Neuron (in vitro differentiated cells): ENCODE measurements around the gene UST.

Experiments used
- H2AFZ ChIP-seq: one replicate; pipeline ENCODE4 v1.6.1; 2013; ENCODE audit warnings: low read depth, mild to moderate bottlenecking, inconsistent platforms, low read length, moderate library complexity
- H3K27me3 ChIP-seq: one replicate; pipeline ENCODE4 v1.6.1; 2013; ENCODE audit warnings: low read length; ENCODE audit not compliant: insufficient read depth
- H3K36me3 ChIP-seq: one replicate; pipeline ENCODE4 v1.6.1; 2013; ENCODE audit warnings: low read length; ENCODE audit not compliant: insufficient read depth
- H3K4me1 ChIP-seq: one replicate; pipeline ENCODE4 v1.6.1; 2013; ENCODE audit warnings: low read length; ENCODE audit not compliant: insufficient read depth
- H3K4me3 ChIP-seq: 2 replicates; pipeline ENCODE4 v1.5.1; 2013; ENCODE audit warnings: mild to moderate bottlenecking, low read length, moderate library complexity
- H3K9me3 ChIP-seq: one replicate; pipeline ENCODE4 v1.6.1; 2013; ENCODE audit warnings: low read length

Gene UST

GRCh38 chr6:148807784-148808183, 61.0 kb downstream of the UST start:
- no peak overlapping the region for H3K4me3 ChIP-seq
- no peaks in the 10 kb centered on the region for H3K36me3 ChIP-seq
- H3K27me3 ChIP-seq = no peaks in the 10 kb centered on the region
- no peaks in the 10 kb centered on the region for H3K9me3 ChIP-seq
- no peaks in the 10 kb centered on the region for H3K4me1 ChIP-seq
- H2AFZ ChIP-seq = no peak overlapping the region

- no peaks in the 10 kb centered on the region for H3K27me3 ChIP-seq
- no peaks in the 10 kb centered on the region for H3K9me3 ChIP-seq
- H3K4me3 ChIP-seq = no peak overlapping the region
- H2AFZ ChIP-seq = no peak overlapping the region
- H3K36me3 ChIP-seq = no peaks in the 10 kb centered on the region
- no peaks in the 10 kb centered on the region for H3K4me1 ChIP-seq
Observed at GRCh38 chr6:148808786-148809304, 62.0 kb downstream of the UST start.

GRCh38 chr6:148811459-148811858, 64.6 kb downstream of the UST start:
- H3K9me3 ChIP-seq = peaks cover 6% of the 10 kb centered on the region
- no peak overlapping the region for H2AFZ ChIP-seq
- no peak overlapping the region for H3K4me3 ChIP-seq
- no peaks in the 10 kb centered on the region for H3K36me3 ChIP-seq
- no peaks in the 10 kb centered on the region for H3K27me3 ChIP-seq
- H3K4me1 ChIP-seq = peaks cover 4% of the 10 kb centered on the region

GRCh38 chr6:148814082-148814790, 67.4 kb downstream of the UST start:
- H3K9me3 ChIP-seq = peaks cover 6% of the 10 kb centered on the region
- H3K36me3 ChIP-seq = no peaks in the 10 kb centered on the region
- H3K4me1 ChIP-seq = peaks cover 20% of the 10 kb centered on the region
- H3K27me3 ChIP-seq = no peaks in the 10 kb centered on the region
- H3K4me3 ChIP-seq = no peak overlapping the region
- H2AFZ ChIP-seq = no peak overlapping the region

- Histone ChIP-seq H3K36me3 (no peaks in the 10 kb centered on the region), H3K4me1 (peaks cover 27% of the 10 kb centered on the region), H3K27me3 (no peaks in the 10 kb centered on the region), H3K9me3 (peaks cover 6% of the 10 kb centered on the region), H3K4me3 (no peak overlapping the region), H2AFZ (no peak overlapping the region)
Observed at GRCh38 chr6:148814869-148815268, 68.0 kb downstream of the UST start.

- Histone ChIP-seq H3K4me1 (peaks cover 30% of the 10 kb centered on the region), H3K9me3 (peaks cover 6% of the 10 kb centered on the region), H2AFZ (no peak overlapping the region), H3K36me3 (no peaks in the 10 kb centered on the region), H3K4me3 (no peak overlapping the region), H3K27me3 (no peaks in the 10 kb centered on the region)
Observed at GRCh38 chr6:148816117-148816516, 69.3 kb downstream of the UST start.

- Histone ChIP-seq H3K4me3 (no peak overlapping the region), H2AFZ (no peak overlapping the region), H3K4me1 (peaks cover 30% of the 10 kb centered on the region), H3K9me3 (peaks cover 6% of the 10 kb centered on the region), H3K36me3 (no peaks in the 10 kb centered on the region), H3K27me3 (no peaks in the 10 kb centered on the region)
Observed at GRCh38 chr6:148817689-148818088, 70.9 kb downstream of the UST start.

- H3K4me1 ChIP-seq = peaks cover 30% of the 10 kb centered on the region
- H3K27me3 ChIP-seq = no peaks in the 10 kb centered on the region
- H2AFZ ChIP-seq = no peak overlapping the region
- H3K36me3 ChIP-seq = no peaks in the 10 kb centered on the region
- peak overlapping the region; percentile 26 for H3K4me3 ChIP-seq
- peaks cover 6% of the 10 kb centered on the region for H3K9me3 ChIP-seq
Observed at GRCh38 chr6:148818939-148819575, 72.2 kb downstream of the UST start.

GRCh38 chr6:148819852-148820251, 73.0 kb downstream of the UST start:
- H3K36me3 ChIP-seq = no peaks in the 10 kb centered on the region

GRCh38 chr6:148822819-148823218, 76.0 kb downstream of the UST start:
- peaks cover 2% of the 10 kb centered on the region for H3K9me3 ChIP-seq
- H2AFZ ChIP-seq = no peak overlapping the region
- no peak overlapping the region for H3K4me3 ChIP-seq
- peaks cover 24% of the 10 kb centered on the region for H3K4me1 ChIP-seq
- no peaks in the 10 kb centered on the region for H3K27me3 ChIP-seq
- H3K36me3 ChIP-seq = no peaks in the 10 kb centered on the region

More at GRCh38 chr6:148819852-148820251, 73.0 kb downstream of the UST start:
- no peaks in the 10 kb centered on the region for H3K27me3 ChIP-seq
- H2AFZ ChIP-seq = no peak overlapping the region
- H3K4me1 ChIP-seq = peaks cover 30% of the 10 kb centered on the region
- peaks cover 3% of the 10 kb centered on the region for H3K9me3 ChIP-seq
- H3K4me3 ChIP-seq = no peak overlapping the region

- H3K4me3 ChIP-seq = no peak overlapping the region
- peaks cover 9% of the 10 kb centered on the region for H3K4me1 ChIP-seq
- peaks cover 2% of the 10 kb centered on the region for H3K9me3 ChIP-seq
- H2AFZ ChIP-seq = no peak overlapping the region
- H3K27me3 ChIP-seq = no peaks in the 10 kb centered on the region
- no peaks in the 10 kb centered on the region for H3K36me3 ChIP-seq
Observed at GRCh38 chr6:148824291-148824690, 77.5 kb downstream of the UST start.

GRCh38 chr6:148824960-148825359, 78.1 kb downstream of the UST start:
- Histone ChIP-seq H2AFZ (no peak overlapping the region), H3K4me3 (no peak overlapping the region), H3K4me1 (peaks cover 3% of the 10 kb centered on the region), H3K36me3 (no peaks in the 10 kb centered on the region), H3K27me3 (no peaks in the 10 kb centered on the region), H3K9me3 (peaks cover 2% of the 10 kb centered on the region)

- H2AFZ ChIP-seq = no peak overlapping the region
- no peaks in the 10 kb centered on the region for H3K27me3 ChIP-seq
- H3K36me3 ChIP-seq = no peaks in the 10 kb centered on the region
- H3K4me1 ChIP-seq = no peaks in the 10 kb centered on the region
- no peak overlapping the region for H3K4me3 ChIP-seq
- H3K9me3 ChIP-seq = peaks cover 2% of the 10 kb centered on the region
Observed at GRCh38 chr6:148825492-148825891, 78.7 kb downstream of the UST start.
